Activated CD4-positive, alpha-beta T cell treated with anti-CD3 and anti-CD28 coated beads for 48 hours (primary cell): ENCODE results near the gene GP1BB.

Experiments
- DNase-seq: peaks from one replicate; pipeline ENCODE4 v3.0.0-alpha.2; 2020

GP1BB gene

GRCh38 chr22:19757140-19757984, 34.0 kb downstream of the GP1BB start:
- DNase-seq = no peak

GRCh38 chr22:19757985-19758895, 34.9 kb downstream of the GP1BB start:
- DNase-seq = no peak

GRCh38 chr22:19758896-19759426, 35.6 kb downstream of the GP1BB start:
- DNase-seq = no peak

GRCh38 chr22:19759427-19760057, 36.2 kb downstream of the GP1BB start:
- DNase-seq = no peak

- no peak for DNase-seq
These were observed 37.0 kb downstream of the GP1BB start, which contains the start of gene TBX1 for GRCh38 chr22:19760058-19760950. TSS of gene TBX1 (plus strand) at chr22:19760778. CDS start at chr22:19760844, 66 bp downstream.

GRCh38 chr22:19760951-19761724, 37.8 kb downstream of the GP1BB start:
- DNase-seq = no peak

GRCh38 chr22:19761725-19762567, 38.6 kb downstream of the GP1BB start:
- DNase-seq = no peak

- no peak for DNase-seq
These were observed 39.5 kb downstream of the GP1BB start for GRCh38 chr22:19762568-19763457.

- no peak for DNase-seq
These were observed 40.3 kb downstream of the GP1BB start for GRCh38 chr22:19763458-19764298.

- DNase-seq = no peak
These were observed 40.9 kb downstream of the GP1BB start for GRCh38 chr22:19764299-19764593.

GRCh38 chr22:19764636-19765476, 41.5 kb downstream of the GP1BB start:
- DNase-seq = no peak

- no peak for DNase-seq
These were observed 42.3 kb downstream of the GP1BB start for GRCh38 chr22:19765477-19766239.

- no peak for DNase-seq
These were observed 42.8 kb downstream of the GP1BB start for GRCh38 chr22:19766240-19766510.

GRCh38 chr22:19766511-19767426, 43.4 kb downstream of the GP1BB start:
- peak; percentile 71 for DNase-seq
